GM12878 (cell line): ENCODE results near the gene PALLD. TPM values are rescaled to one million over a fixed set of nuclear protein-coding genes. Genes with fewer than 3 reads are reported as not detected.

Experiments used
- ATAC-seq: fragments of 200-7000 bp; cut with Tn5 transposase; 3 replicates; pipeline ENCODE4 v1.9.1; 2020; ENCODE audit warnings: mild to moderate bottlenecking, moderate library complexity
- BruUV-seq: library from RNA; stranded (reverse); fragments of 400-500 nt; replicated peaks from 2 replicates; lab custom pipeline; 2021; lab: Mats Ljungman, UMichigan
- CTCF ChIA-PET: fragments of 300-600 bp; sonication (Branson Sonifier 250); formaldehyde crosslinking; extraction: SDS; loops from one replicate; lab custom pipeline; 2021; ENCODE audit warnings: inconsistent platforms; lab: Yijun Ruan, JAX
- POLR2A ChIA-PET: fragments of 350-600 bp; formaldehyde crosslinking; extraction: SDS; loops from one replicate; lab custom pipeline; 2021; ENCODE audit warnings: inconsistent platforms; lab: Charles Lee
- RAD21 ChIA-PET: fragments of 300-600 bp; sonication (Branson Sonifier 250); formaldehyde crosslinking; loops from one replicate; lab custom pipeline; 2023; ENCODE audit warnings: antibody characterized with exemption; ENCODE audit not compliant: unreplicated experiment; lab: Charles Lee
- SMC1A ChIA-PET: fragments of 300-600 bp; sonication (Branson Sonifier 250); formaldehyde crosslinking; loops from one replicate; lab custom pipeline; 2023; ENCODE audit not compliant: unreplicated experiment, uncharacterized antibody; lab: Charles Lee
- DNase-seq: peaks from one replicate; pipeline ENCODE4 v3.0.0-alpha.2; 2011; ENCODE audit warnings: low read depth, low spot score
- FAIRE-seq: peaks from 3 replicates; lab custom pipeline; 2011; peaks lifted over from hg19 to GRCh38; lab: Jason Lieb, UNC
- H2AFZ ChIP-seq: 2 replicates; pipeline ENCODE4 v1.6.0; 2011; ENCODE audit warnings: low read depth, low read length, control low read depth; ENCODE audit not compliant: control insufficient read depth
- H3K27ac ChIP-seq: 2 replicates; pipeline ENCODE4 v1.5.1; 2011; ENCODE audit warnings: control low read depth; ENCODE audit not compliant: control insufficient read depth, insufficient read depth
- H3K27me3 ChIP-seq, 2 experiments: replicated peaks in 1 of 2; 2 replicates each; pipeline versions ENCODE4 v1.6.0 to v1.6.1; 2011; ENCODE audit warnings: low read length in 1 of 2; ENCODE audit not compliant: control insufficient read depth in 2 of 2, insufficient read depth in 2 of 2
- H3K36me3 ChIP-seq, 2 experiments: 2 replicates each; pipeline ENCODE4 v1.5.1; 2011; ENCODE audit warnings: low read length in 1 of 2; ENCODE audit not compliant: control insufficient read depth in 2 of 2, insufficient read depth in 2 of 2
- H3K4me1 ChIP-seq: 2 replicates; pipeline ENCODE4 v1.6.1; 2011; ENCODE audit warnings: mild to moderate bottlenecking, low read length, moderate library complexity, mixed read lengths; ENCODE audit not compliant: control insufficient read depth, insufficient read depth
- H3K4me2 ChIP-seq: 2 replicates; pipeline ENCODE4 v1.6.0; 2011; ENCODE audit warnings: control low read depth; ENCODE audit not compliant: control insufficient read depth, insufficient read depth
- H3K4me3 ChIP-seq: fragments of 200-600 bp; sonication (generic); 2 replicates; pipeline ENCODE4 v1.5.1; 2016
- H3K79me2 ChIP-seq: 2 replicates; pipeline ENCODE4 v1.6.0; 2011; ENCODE audit warnings: low read length; ENCODE audit not compliant: control insufficient read depth, insufficient read depth
- H3K9ac ChIP-seq: 2 replicates; pipeline ENCODE4 v1.8.0; 2011; ENCODE audit warnings: low read length, control low read depth, mixed read lengths; ENCODE audit not compliant: control insufficient read depth, insufficient read depth
- H3K9me3 ChIP-seq: replicated peaks from 3 replicates; pipeline ENCODE4 v1.5.1; 2011; ENCODE audit warnings: mild to moderate bottlenecking, low read length; ENCODE audit not compliant: control insufficient read depth, insufficient read depth
- H4K20me1 ChIP-seq: 2 replicates; pipeline ENCODE4 v1.6.0; 2011; ENCODE audit not compliant: control insufficient read depth, insufficient read depth
- MYB ChIP-seq: fragments of 150-350 bp; IDR thresholded peaks from 2 replicates; pipeline ENCODE4 v1.6.1; 2014; ENCODE audit warnings: mild to moderate bottlenecking, low read depth, low read length, borderline replicate concordance
- PAX5 ChIP-seq: IDR thresholded peaks from 2 replicates; pipeline ENCODE4 v1.6.1; 2011; ENCODE audit warnings: low read depth, low read length, borderline replicate concordance
- PML ChIP-seq: IDR thresholded peaks from 2 replicates; pipeline ENCODE4 v1.6.1; 2012; ENCODE audit warnings: low read length, inconsistent platforms
- TCF7 ChIP-seq: IDR thresholded peaks from 2 replicates; pipeline ENCODE4 v1.6.1; 2014; ENCODE audit warnings: antibody characterized with exemption, borderline replicate concordance
- ZBTB4 ChIP-seq: fragments of 450-650 bp; formaldehyde crosslinking; IDR thresholded peaks from 2 replicates; pipeline ENCODE4 v1.4.0; 2022; ENCODE audit warnings: mild to moderate bottlenecking, moderate library complexity
- WGBS: methylation state at CpG from one replicate; pipeline ENCODE4 v1.1.6; 2016; ENCODE audit warnings: low lambda C conversion rate; ENCODE audit not compliant: insufficient replicate concordance, insufficient coverage; ENCODE audit errors: missing lambda C conversion rate; 5-methylcytosine and 5-hydroxymethylcytosine counted together
- in situ Hi-C: fragments of 300-500 bp; cut with MboI; formaldehyde crosslinking; loops from 9 replicates; pipeline ENCODE4 v1.14.3; 2018; ENCODE audit warnings: mixed read lengths
- intact Hi-C: fragments of 100-400 bp; cut with micrococcal nuclease; formaldehyde crosslinking; loops from one replicate; pipeline ENCODE4 v1.14.2; 2022; ENCODE audit not compliant: unreplicated experiment
- polyA plus RNA-seq, 11 experiments: library from polyadenylated mRNA; depleted of rRNA in 4 of 11; unstranded in 6 of 11; stranded (reverse) in 5 of 11; fragments of >200 nt; fragmentation: Nextera tagmentation in 4 of 11; fragmentation: Illumina TruSeq in 1 of 11; extraction: Ambion mirVana in 4 of 11; extraction: Trizol in 1 of 11; gene quantifications; 1 replicate in 1 of 11; 2 replicates in 10 of 11; pipeline versions ENCODE4 v1.2.1 to v1.2.3, GENCODE V29; 2011 to 2016; ENCODE audit warnings: inconsistent platforms in 2 of 11, missing spikeins in 2 of 11, low read depth in 1 of 11
- total RNA-seq, 4 experiments: library from RNA; depleted of rRNA in 3 of 4; stranded (reverse); fragments of >200 nt in 3 of 4; fragmentation: Illumina TruSeq in 1 of 4; extraction: Trizol in 1 of 4; gene quantifications; 2 replicates each; pipeline versions ENCODE4 v1.2.1 to v1.2.3, GENCODE V29; 2013 to 2021
- TF ChIP-seq, protein P1 (sequence below): IDR thresholded peaks from 2 replicates; pipeline ENCODE4 v1.6.1; 2012; ENCODE audit warnings: low read length, inconsistent platforms

PALLD gene
- total and polyA plus RNA-seq, 10 of the 15 experiments (the other 5 are each of a cell fraction or from before 2014, with no cell fraction given): 1.0 to 7.7 (median 1.7) TPM

DNA sequence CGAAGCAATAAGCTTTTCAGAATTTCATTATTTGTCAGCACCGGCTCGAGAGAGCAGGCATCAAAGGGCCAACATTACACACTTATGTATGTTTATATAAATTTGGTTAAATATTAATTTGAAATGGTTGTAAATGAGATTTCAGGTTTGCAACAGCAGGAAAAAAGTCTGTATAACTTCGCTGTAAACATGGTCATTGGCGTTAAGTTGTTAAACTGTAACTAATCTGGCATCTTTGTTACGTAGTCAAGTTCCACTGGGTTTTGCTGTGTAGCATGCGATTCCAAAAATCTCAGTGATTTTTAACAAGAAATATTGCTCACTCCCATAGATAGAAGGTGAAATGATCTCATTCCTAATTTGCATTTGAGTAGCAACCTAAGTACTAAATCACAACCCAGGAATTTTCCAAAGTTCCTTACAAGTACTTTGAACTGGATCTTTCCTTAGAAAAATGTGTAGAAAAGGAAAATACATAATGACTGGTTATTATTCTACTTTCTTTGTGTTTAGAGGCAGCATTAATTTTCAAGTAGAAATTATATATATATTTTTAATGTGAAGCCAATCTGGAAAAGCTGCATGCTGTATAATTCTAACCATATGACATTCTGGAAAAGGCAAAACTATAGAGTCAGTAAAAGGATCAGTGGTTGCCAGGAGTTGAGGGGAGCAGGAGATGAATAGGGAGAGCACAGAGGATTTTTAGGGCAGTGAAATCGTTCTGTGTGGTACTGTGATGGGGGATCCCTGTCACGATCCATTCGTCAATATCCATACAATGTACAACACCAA lies 291.1 kb downstream of the PALLD start:
- H3K27me3 ChIP-seq: no peaks in the 10 kb centered on the region
- no peaks in the 10 kb centered on the region for H3K36me3 ChIP-seq
- ChIA-PET SMC1A (interaction anchor here (1.4 to 1.8 kb wide), 2 partner anchors 56 to 60 kb away, joined by 3 to 6 read pairs; no protein-coding TSS in a partner anchor), POLR2A (no interaction called here), RAD21 (no interaction called here), CTCF (interaction anchor here (1.7 kb wide), 1 partner anchor 77 kb away, joined by 4 read pairs; no protein-coding TSS in a partner anchor)
- H3K4me2 ChIP-seq: no peak overlapping the region
- no peaks in the 10 kb centered on the region for H3K4me1 ChIP-seq
- no peak overlapping the region for H3K27ac ChIP-seq
- in situ Hi-C loops: no loop called here
- H2AFZ ChIP-seq: no peak overlapping the region
- ATAC-seq (no peak; the same call in 2 of the 3 replicates), FAIRE-seq (no peak), DNase-seq (no peak)
- TF ChIP-seq PAX5 (no peak), ZBTB4 (CRISPR knock-in tag) (no peak), MYB (no peak), PML (no peak), TCF7 (no peak)
- TF ChIP-seq, protein P1, sequence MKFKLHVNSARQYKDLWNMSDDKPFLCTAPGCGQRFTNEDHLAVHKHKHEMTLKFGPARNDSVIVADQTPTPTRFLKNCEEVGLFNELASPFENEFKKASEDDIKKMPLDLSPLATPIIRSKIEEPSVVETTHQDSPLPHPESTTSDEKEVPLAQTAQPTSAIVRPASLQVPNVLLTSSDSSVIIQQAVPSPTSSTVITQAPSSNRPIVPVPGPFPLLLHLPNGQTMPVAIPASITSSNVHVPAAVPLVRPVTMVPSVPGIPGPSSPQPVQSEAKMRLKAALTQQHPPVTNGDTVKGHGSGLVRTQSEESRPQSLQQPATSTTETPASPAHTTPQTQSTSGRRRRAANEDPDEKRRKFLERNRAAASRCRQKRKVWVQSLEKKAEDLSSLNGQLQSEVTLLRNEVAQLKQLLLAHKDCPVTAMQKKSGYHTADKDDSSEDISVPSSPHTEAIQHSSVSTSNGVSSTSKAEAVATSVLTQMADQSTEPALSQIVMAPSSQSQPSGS: no peak
- H3K9me3 ChIP-seq: no peaks in the 10 kb centered on the region
- no TSS peak for BruUV-seq
- intact Hi-C loops: no loop called here
- H4K20me1 ChIP-seq: no peaks in the 10 kb centered on the region
- no peaks in the 10 kb centered on the region for H3K79me2 ChIP-seq
- no peak overlapping the region for H3K9ac ChIP-seq
- no peak overlapping the region for H3K4me3 ChIP-seq
- 53% methylated on average over 10 of the region's 10 CpGs for WGBS
